ENCODE measurements around the gene SH3BP4.

DNA sequence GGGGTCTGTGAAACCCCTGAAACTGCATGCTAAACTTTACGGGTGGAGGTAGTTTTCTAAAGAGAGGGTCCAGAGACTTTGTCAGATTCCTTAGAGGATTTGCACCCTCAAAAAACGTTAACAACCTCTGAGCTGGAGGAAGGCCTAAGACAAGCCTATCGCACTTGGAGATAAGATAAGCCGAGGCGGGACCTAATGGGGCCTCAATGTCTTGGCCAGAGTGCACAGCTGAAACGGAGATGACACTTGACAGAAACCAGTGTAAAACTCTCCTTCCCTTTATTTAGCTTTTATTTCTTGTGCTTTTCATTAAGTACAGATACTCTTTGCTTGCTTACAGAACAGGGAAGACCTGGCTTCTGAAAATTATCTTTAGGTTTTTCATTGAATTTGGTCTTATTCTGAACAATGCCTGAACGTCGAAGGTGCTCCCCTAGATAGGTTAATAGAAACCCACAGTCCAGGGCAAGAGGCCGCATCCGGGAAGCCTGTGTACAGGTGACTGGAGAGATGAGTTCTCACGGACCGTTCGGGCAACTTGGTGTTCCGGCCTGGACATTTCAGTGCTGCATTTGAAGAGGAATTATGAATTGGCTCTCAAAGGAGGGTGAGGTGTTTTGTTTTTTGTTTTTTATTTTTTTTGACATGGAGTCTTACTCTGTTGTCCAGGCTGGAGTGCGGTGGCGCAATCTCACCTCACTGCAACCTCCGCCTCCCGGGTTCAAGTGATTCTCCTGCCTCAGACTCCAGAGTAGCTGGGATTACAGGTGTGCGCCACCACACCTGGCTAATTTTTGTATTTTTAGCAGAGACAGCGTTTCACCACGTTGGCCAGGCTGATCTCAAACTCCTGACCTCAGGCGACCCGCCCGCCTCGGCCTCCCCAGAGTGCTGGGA, 49.7 kb downstream of the SH3BP4 start:
- TF ChIP-seq POLR2A (IDR thresholded peaks at IDR 0.05; ENCODE audit: low read depth, low read length): no peak
- TF ChIP-seq EZH2 (IDR thresholded peaks at IDR 0.05; ENCODE audit: borderline replicate concordance, control insufficient read depth, low read depth, low read length): no peak
- no peak for TF ChIP-seq BHLHE40 (IDR thresholded peaks at IDR 0.05; ENCODE audit: borderline replicate concordance in 1 of 2, low read depth in 2 of 2, low read length in 1 of 2)
- TF ChIP-seq, protein P1, sequence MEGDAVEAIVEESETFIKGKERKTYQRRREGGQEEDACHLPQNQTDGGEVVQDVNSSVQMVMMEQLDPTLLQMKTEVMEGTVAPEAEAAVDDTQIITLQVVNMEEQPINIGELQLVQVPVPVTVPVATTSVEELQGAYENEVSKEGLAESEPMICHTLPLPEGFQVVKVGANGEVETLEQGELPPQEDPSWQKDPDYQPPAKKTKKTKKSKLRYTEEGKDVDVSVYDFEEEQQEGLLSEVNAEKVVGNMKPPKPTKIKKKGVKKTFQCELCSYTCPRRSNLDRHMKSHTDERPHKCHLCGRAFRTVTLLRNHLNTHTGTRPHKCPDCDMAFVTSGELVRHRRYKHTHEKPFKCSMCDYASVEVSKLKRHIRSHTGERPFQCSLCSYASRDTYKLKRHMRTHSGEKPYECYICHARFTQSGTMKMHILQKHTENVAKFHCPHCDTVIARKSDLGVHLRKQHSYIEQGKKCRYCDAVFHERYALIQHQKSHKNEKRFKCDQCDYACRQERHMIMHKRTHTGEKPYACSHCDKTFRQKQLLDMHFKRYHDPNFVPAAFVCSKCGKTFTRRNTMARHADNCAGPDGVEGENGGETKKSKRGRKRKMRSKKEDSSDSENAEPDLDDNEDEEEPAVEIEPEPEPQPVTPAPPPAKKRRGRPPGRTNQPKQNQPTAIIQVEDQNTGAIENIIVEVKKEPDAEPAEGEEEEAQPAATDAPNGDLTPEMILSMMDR (IDR thresholded peaks at IDR 0.05 in 2 of 3, conservative IDR thresholded peaks at IDR 0.05 in 1 of 3; ENCODE audit: control insufficient read depth in 2 of 3, extremely low read depth in 1 of 3, insufficient read depth in 1 of 3, low read depth in 3 of 3, low read length in 3 of 3): no peak
- no peak for TF ChIP-seq TCF7 (IDR thresholded peaks at IDR 0.05; ENCODE audit: borderline replicate concordance)
- TF ChIP-seq EP300 (IDR thresholded peaks at IDR 0.05; ENCODE audit: borderline replicate concordance in 1 of 2, control insufficient read depth in 1 of 2, low read depth in 2 of 2, low read length in 2 of 2): no peak
- no peak for TF ChIP-seq CBFB (IDR thresholded peaks at IDR 0.05; ENCODE audit: low read depth)

Data from GM12878 (cell line).